Caco-2 (cell line): ENCODE measurements around the gene FGF19. TPM values are rescaled to one million over a fixed set of nuclear protein-coding genes. Genes with fewer than 3 reads are reported as not detected.

Experiments
- BruUV-seq: library from RNA; stranded (reverse); fragments of 400-500 nt; replicated peaks from 2 replicates; lab custom pipeline; 2021; lab: Mats Ljungman, UMichigan
- CTCF ChIA-PET: fragments of 300-600 bp; sonication (Branson Sonifier 250); formaldehyde crosslinking; loops from one replicate; lab custom pipeline; 2022; ENCODE audit warnings: antibody characterized with exemption; lab: Charles Lee
- POLR2A ChIA-PET: fragments of 300-600 bp; sonication (Branson Sonifier 250); formaldehyde crosslinking; loops from one replicate; lab custom pipeline; 2022; ENCODE audit warnings: antibody characterized with exemption; lab: Charles Lee
- DNase-seq, 2 experiments: peaks; one replicate each; pipeline versions ENCODE4 v3.0.0 to v3.0.0-alpha.2; 2020 to 2022
- H3K27me3 ChIP-seq: replicated peaks from 2 replicates; pipeline ENCODE4 v1.6.0; 2011; ENCODE audit warnings: low read length; ENCODE audit not compliant: control insufficient read depth, insufficient read depth
- H3K36me3 ChIP-seq: 2 replicates; pipeline ENCODE4 v1.5.1; 2011; ENCODE audit warnings: low read length; ENCODE audit not compliant: control insufficient read depth, insufficient read depth
- H3K4me1 ChIP-seq: fragments of 250-450 bp; sonication (Bioruptor Pico); 2 replicates; pipeline ENCODE4 v1.5.1; 2020; ENCODE audit warnings: mild to moderate bottlenecking
- H3K4me3 ChIP-seq: 2 replicates; pipeline ENCODE4 v1.5.1; 2011; ENCODE audit warnings: low read depth, mild to moderate bottlenecking, control low read depth, low read length
- H3K9me3 ChIP-seq: fragments of 250-450 bp; sonication (Bioruptor Pico); 2 replicates; pipeline ENCODE4 v1.5.1; 2020; ENCODE audit warnings: mild to moderate bottlenecking, moderate library complexity
- H3K27ac Mint-ChIP-seq: one replicate; pipeline ENCODE4 v1.8.0; 2022; ENCODE audit warnings: mixed read lengths; ENCODE audit not compliant: unreplicated experiment
- H3K27me3 Mint-ChIP-seq: one replicate; pipeline ENCODE4 v1.8.0; 2022; ENCODE audit warnings: mixed read lengths; ENCODE audit not compliant: insufficient read depth, unreplicated experiment
- H3K36me3 Mint-ChIP-seq: one replicate; pipeline ENCODE4 v1.8.0; 2022; ENCODE audit warnings: mild to moderate bottlenecking, mixed read lengths; ENCODE audit not compliant: insufficient read depth, unreplicated experiment
- H3K4me1 Mint-ChIP-seq: one replicate; pipeline ENCODE4 v1.8.0; 2022; ENCODE audit warnings: low read depth, mixed read lengths; ENCODE audit not compliant: unreplicated experiment
- H3K4me3 Mint-ChIP-seq: one replicate; pipeline ENCODE4 v1.8.0; 2022; ENCODE audit warnings: mild to moderate bottlenecking, moderate library complexity, mixed read lengths; ENCODE audit not compliant: unreplicated experiment
- H3K9me3 Mint-ChIP-seq: one replicate; pipeline ENCODE4 v1.8.0; 2022; ENCODE audit warnings: mixed read lengths; ENCODE audit not compliant: unreplicated experiment
- CTCF ChIP-seq, 2 experiments: fragments of 200-600 bp in 1 of 2; IDR thresholded peaks; 1 replicate in 1 of 2; 2 replicates in 1 of 2; pipeline versions ENCODE4 v1.5.1 to v1.8.0; 2011 to 2022; ENCODE audit warnings: antibody characterized with exemption in 1 of 2, control low read depth in 1 of 2, inconsistent platforms in 1 of 2, low read depth in 1 of 2, low read length in 1 of 2, mild to moderate bottlenecking in 1 of 2, moderate library complexity in 1 of 2; ENCODE audit not compliant: insufficient read depth in 1 of 2, severe bottlenecking in 1 of 2, unreplicated experiment in 1 of 2
- intact Hi-C: fragments of 100-400 bp; cut with micrococcal nuclease; formaldehyde crosslinking; loops from one replicate; pipeline ENCODE4 v1.10.0; 2022; ENCODE audit not compliant: unreplicated experiment
- total RNA-seq: library from RNA; stranded (reverse); gene quantifications from 2 replicates; pipeline ENCODE4 v1.2.3, GENCODE V29; 2022

FGF19 gene
- total RNA-seq, 1 experiment from 2014 or later = 1.7 TPM

GRCh38 chr11:69650081-69650831, 53.6 kb downstream of the FGF19 start:
- Mint-ChIP-seq H3K27ac (peak overlapping the region; percentile 57), H3K4me3 (no peak overlapping the region), H3K4me1 (peaks cover 7% of the 10 kb centered on the region), H3K27me3 (no peaks in the 10 kb centered on the region), H3K36me3 (peaks cover 100% of the 10 kb centered on the region), H3K9me3 (no peaks in the 10 kb centered on the region)
- Histone ChIP-seq H3K4me3 (no peak overlapping the region), H3K36me3 (peaks cover 10% of the 10 kb centered on the region), H3K27me3 (no peaks in the 10 kb centered on the region), H3K4me1 (peaks cover 11% of the 10 kb centered on the region), H3K9me3 (no peaks in the 10 kb centered on the region)
- ChIA-PET POLR2A (interaction anchor here (1.0 kb wide), 1 partner anchor 7 kb away, joined by 3 read pairs; no protein-coding TSS in a partner anchor), CTCF (no interaction called here)
- no TSS peak for BruUV-seq
- no peak for TF ChIP-seq CTCF (IDR thresholded peaks at IDR 0.05; ENCODE audit: insufficient read depth in 1 of 2, low read depth in 1 of 2, low read length in 1 of 2, severe bottlenecking in 1 of 2, unreplicated experiment in 1 of 2)
- intact Hi-C loops = no loop called here
- DNase-seq = peak in 1 of 2 experiments; percentile 45

GRCh38 chr11:69649576-69649900, 54.3 kb downstream of the FGF19 start:
- H3K9me3 Mint-ChIP-seq = no peaks in the 10 kb centered on the region
- Histone ChIP-seq H3K4me3 (no peak overlapping the region), H3K4me1 (0 out of 2 replicates have a peak, but pooled peaks cover 5% of the 10 kb centered on the region), H3K27me3 (no peaks in the 10 kb centered on the region), H3K36me3 (peaks cover 13% of the 10 kb centered on the region), H3K9me3 (no peaks in the 10 kb centered on the region)
- TF ChIP-seq CTCF (IDR thresholded peaks at IDR 0.05; ENCODE audit: insufficient read depth in 1 of 2, low read depth in 1 of 2, low read length in 1 of 2, severe bottlenecking in 1 of 2, unreplicated experiment in 1 of 2) = no peak
- ChIA-PET CTCF (no interaction called here), POLR2A (interaction anchor here (1.0 kb wide), 1 partner anchor 8 kb away, joined by 3 read pairs; no protein-coding TSS in a partner anchor)
- no peaks in the 10 kb centered on the region for H3K27me3 Mint-ChIP-seq
- no peak overlapping the region for H3K4me3 Mint-ChIP-seq
- intact Hi-C loops = no loop called here
- peaks cover 100% of the 10 kb centered on the region for H3K36me3 Mint-ChIP-seq
- H3K27ac Mint-ChIP-seq = peak overlapping the region; percentile 71
- H3K4me1 Mint-ChIP-seq = peaks cover under 1% of the 10 kb centered on the region
- no TSS peak for BruUV-seq
- DNase-seq = peak in 1 of 2 experiments; percentile 37

- POLR2A ChIA-PET = interaction anchor here (1.0 kb wide), 1 partner anchor 9 kb away, joined by 3 read pairs; no protein-coding TSS in a partner anchor
- TF ChIP-seq CTCF (IDR thresholded peaks at IDR 0.05; ENCODE audit: insufficient read depth in 1 of 2, low read depth in 1 of 2, low read length in 1 of 2, severe bottlenecking in 1 of 2, unreplicated experiment in 1 of 2) = no peak
- H3K4me1 ChIP-seq = peaks cover 5% of the 10 kb centered on the region
- Mint-ChIP-seq H3K27ac (peak overlapping the region; percentile 71), H3K4me1 (no peaks in the 10 kb centered on the region), H3K36me3 (peaks cover 100% of the 10 kb centered on the region), H3K9me3 (no peaks in the 10 kb centered on the region), H3K27me3 (no peaks in the 10 kb centered on the region), H3K4me3 (no peak overlapping the region)
- CTCF ChIA-PET = no interaction called here
- DNase-seq = peak in 1 of 2 experiments; percentile 41
- no peak overlapping the region for H3K4me3 ChIP-seq
- H3K9me3 ChIP-seq = no peaks in the 10 kb centered on the region
- BruUV-seq = no TSS peak
- intact Hi-C loops = no loop called here
- no peaks in the 10 kb centered on the region for H3K27me3 ChIP-seq
- H3K36me3 ChIP-seq = peaks cover 15% of the 10 kb centered on the region
These were observed 54.9 kb downstream of the FGF19 start for GRCh38 chr11:69648679-69649575.
